Colon (tissue), 2 donors: ENCODE results near the gene FADD.

Experiments
- FAIRE-seq: peaks from 2 replicates; lab custom pipeline; 2012; peaks lifted over from hg19 to GRCh38; lab: Jason Lieb, UNC
- donor health status: control.
- donor health status: control.

The FADD gene

GRCh38 chr11:70233962-70234361, 30.9 kb downstream of the FADD start:
- FAIRE-seq = no peak

- FAIRE-seq = no peak
Measured at GRCh38 chr11:70240337-70240736, 37.2 kb downstream of the FADD start.

GRCh38 chr11:70241709-70242108, 38.6 kb downstream of the FADD start:
- FAIRE-seq = no peak

- no peak for FAIRE-seq
Measured at GRCh38 chr11:70242885-70243284, 39.8 kb downstream of the FADD start.

- no peak for FAIRE-seq
Measured at GRCh38 chr11:70243912-70244652, 41.0 kb downstream of the FADD start.

- no peak for FAIRE-seq
Measured at GRCh38 chr11:70244698-70245097, 41.6 kb downstream of the FADD start.

GRCh38 chr11:70246196-70246595, 43.1 kb downstream of the FADD start:
- FAIRE-seq = no peak

- no peak for FAIRE-seq
Measured at GRCh38 chr11:70247042-70247709, 44.1 kb downstream of the FADD start.

- no peak for FAIRE-seq
Measured at GRCh38 chr11:70247710-70248072, 44.6 kb downstream of the FADD start.

GRCh38 chr11:70250876-70251658, 48.0 kb downstream of the FADD start:
- no peak for FAIRE-seq

GRCh38 chr11:70251659-70252321, 48.7 kb downstream of the FADD start:
- FAIRE-seq = no peak

- FAIRE-seq = no peak
Measured at GRCh38 chr11:70252844-70253243, 49.7 kb downstream of the FADD start.

- FAIRE-seq = no peak
Measured at GRCh38 chr11:70255477-70256116, 52.5 kb downstream of the FADD start.
